ENCODE results near the gene ATP10B.

GRCh38 chr5:160797020-160797419, 55.0 kb downstream of the ATP10B start:
- TF ChIP-seq GTF2F1 (IDR thresholded peaks at IDR 0.05; ENCODE audit: borderline replicate concordance, low read depth, low read length) (no peak), TCF12 (IDR thresholded peaks at IDR 0.05; ENCODE audit: low read depth, low read length) (no peak), ZNF274 (IDR thresholded peaks at IDR 0.05; ENCODE audit: borderline replicate concordance, extremely low read depth, low read length) (no peak), CEBPB (IDR thresholded peaks at IDR 0.05; ENCODE audit: low read depth, low read length) (no peak)

Data from H1 (cell line).